Measurements from ENCODE around the gene MGME1.

MGME1 gene

GRCh38 chr20:18031888-18032509 is 63.2 kb downstream of the MGME1 start:
- DNase-seq, result no peak

GRCh38 chr20:18032977-18033892 is 64.4 kb downstream of the MGME1 start:
- DNase-seq, result no peak

- DNase-seq, result no peak
Observed at GRCh38 chr20:18034039-18034438, 65.2 kb downstream of the MGME1 start.

- DNase-seq, result no peak
Observed at GRCh38 chr20:18039063-18039462, 70.2 kb downstream of the MGME1 start.
